AG08395 (cell line): ENCODE data around the gene FAM216B.
A peak's percentile ranks its signal among the peaks of the same experiment; 100 is the strongest.
"Not testable (repeated sequence)": the region's sequence is repeated elsewhere in the genome, so short reads cannot be mapped to it uniquely, and the experiment has no call there.

Source experiments
- DNase-seq: peaks from one replicate; pipeline ENCODE4 v3.0.0; 2012; ENCODE audit warnings: mixed read lengths, low spot score

FAM216B gene

DNA sequence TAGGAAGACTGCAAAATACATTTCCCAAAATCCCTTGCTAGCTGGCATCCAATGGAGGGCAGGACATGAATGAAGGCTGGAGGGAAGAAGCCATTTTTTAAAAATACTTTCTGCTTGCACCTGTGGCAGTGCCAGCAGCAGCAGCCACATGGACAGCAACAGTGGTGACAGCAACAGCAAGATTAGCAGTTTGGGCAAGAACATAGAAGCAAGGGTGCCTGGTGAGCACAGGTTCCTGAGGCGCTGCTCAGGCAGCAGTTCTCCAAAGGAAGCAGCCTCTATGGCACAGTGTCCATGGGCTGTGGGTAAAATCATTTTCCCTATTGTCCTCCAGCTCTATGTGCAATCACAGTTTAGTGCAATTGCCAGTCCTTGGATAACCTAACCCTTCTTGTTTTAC is 1.3 kb upstream of the FAM216B start:
- DNase-seq, result no peak

DNA sequence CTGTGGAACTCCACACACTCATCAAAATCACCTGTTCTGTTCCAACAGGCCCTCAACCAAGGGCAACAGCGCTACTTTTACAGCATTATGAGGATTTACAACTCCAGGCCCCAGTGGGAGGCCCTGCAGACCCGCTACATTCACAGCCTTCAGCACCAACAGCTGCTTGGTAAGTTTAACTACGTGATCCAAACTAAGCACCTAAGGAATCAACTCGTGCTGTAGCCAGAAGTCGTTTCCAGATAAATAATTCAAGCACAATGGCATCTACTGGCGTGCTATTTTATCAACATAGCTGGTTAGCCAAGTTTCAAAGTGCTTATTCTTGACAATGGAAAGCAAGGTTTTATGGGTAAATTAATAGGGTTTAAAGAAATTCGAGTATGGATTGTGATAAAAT is 5.3 kb downstream of the FAM216B start:
- no peak for DNase-seq

DNA sequence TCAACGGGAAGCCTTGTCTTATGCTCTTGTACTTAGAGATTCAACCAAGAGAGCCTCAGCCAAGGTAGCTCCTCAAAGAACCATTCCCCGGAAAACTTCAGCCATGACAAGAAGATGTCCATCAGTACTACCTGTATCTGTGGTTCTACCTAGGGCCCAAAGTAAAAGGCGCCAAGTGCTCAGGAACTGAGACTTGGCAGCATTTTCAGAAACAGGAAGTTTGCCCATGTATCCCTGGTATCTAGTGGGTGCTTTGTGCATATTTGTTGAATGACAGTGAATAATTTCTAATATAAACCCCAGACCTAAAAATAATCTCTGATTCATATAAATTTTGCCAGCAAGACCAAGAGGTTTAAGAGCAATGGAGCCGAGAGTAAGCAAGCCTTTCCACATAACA is 7.2 kb downstream of the FAM216B start:
- DNase-seq, result no peak

DNA sequence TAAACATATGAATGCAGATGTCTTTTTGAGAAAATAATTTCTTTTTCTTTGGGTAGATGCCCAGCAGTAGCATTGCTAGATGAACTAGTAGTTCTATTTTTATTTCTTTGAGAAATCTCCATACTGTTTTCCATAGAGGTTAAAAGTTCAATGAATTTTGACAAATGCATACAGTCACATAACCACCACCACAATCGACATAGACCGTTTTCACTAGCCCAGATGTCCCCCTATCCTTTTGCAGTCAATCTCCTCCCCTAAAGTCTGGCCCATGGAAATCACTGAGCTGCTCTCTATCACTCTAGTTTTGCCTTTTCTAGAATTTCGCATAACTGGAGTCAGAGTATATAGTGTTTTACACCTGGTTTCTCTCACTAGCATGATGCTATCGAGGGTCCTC is 10.8 kb downstream of the FAM216B start:
- no peak for DNase-seq

DNA sequence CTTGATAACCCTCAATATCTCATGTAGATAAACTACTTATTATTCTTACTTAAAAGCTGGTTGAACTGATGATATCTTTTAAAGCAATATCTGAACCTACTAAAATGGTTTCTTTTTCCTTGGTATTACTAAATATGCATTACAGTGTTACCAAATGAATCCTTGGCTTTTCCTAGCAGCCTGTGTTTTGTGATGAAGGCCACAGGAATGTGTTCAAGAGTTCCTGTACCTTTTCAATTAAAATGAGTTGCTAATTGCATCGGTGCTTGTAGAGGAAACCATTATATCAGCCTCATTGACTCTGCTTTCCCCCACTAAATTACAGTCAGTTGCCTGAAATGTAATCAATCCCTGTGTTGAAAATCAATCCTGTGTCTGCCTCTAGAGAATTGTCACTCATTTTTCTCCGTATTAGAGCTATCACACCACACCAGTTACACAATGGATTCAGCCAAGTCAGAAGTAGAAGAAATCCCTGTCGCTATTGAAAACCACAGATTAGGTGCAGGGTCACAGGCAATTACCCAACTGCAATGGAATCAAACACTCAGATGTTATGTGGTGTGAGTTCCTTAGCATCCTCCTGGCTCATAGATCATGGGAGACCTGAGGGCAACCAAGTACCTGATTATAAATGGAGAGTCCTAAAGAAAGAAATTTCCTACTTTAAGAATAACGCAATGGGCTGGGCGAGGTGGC is 13.3 kb downstream of the FAM216B start:
- DNase-seq, result no peak

DNA sequence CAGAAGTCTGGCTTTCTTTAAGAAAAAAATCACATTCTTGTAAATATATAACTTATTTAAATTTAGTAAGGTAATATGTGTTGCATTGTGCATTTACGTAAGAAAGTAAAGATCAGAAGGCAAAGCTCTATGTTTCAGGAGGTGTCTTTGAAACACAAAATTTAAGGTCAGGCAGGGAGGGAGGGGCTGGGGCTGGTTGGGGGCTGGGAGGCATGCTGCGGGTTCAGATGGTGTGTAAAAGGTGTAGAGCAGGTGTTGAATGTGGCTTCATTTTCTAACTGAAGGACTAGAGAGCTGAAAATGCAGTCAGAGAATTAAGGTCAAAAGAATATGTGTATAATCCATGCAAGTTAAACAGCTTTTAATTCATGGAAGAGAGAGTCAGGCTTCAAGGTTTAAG is 14.3 kb downstream of the FAM216B start:
- DNase-seq, result no peak

DNA sequence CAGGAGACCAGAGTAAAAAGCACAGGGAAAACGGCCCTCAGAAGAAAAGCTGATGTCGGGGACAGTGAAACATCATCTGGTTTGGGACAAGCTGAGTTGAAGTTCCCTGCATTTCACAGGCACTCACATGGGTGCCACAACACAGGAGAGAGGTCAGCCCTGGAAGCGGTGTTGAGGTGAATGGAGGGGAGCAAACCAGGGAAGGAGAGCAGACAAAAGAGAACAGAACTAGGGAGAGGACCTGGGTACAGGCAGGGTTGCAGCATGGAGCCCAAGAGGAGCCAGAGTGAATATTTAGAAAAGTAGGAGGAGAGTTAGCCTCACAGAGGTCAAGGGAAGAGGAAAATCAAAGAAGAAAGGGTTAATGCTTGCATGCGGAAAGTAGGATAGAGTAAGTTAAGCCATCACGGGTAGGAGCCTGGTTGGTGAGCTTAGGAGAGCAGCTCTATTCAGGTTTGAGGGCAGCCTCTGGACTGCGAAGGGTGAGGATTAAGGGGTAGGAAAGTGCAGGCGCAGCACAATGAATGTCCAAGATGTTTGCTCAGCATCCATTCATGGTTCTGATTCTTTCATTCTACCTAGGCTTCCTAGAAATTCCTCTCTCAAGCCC is 15.5 kb downstream of the FAM216B start:
- no peak for DNase-seq

DNA sequence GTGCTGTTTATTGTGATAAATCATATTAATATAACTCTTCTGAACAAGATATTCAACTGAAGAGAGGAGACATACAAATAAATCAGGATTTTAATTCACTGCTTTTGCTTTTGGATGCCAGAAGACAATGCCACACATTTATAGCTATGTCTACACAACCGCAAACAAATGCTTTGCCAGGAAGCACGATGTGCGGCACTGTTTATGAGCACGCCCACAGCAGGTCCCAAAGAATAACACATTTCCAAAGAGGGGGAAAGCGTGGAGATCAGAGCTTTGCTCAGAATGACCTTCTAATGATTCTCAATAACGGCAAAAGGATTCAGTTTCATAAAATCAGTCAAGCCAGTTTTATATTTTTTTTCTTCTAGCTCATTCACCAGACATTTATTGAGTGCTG is 16.7 kb downstream of the FAM216B start:
- DNase-seq, result peak; percentile 22

DNA sequence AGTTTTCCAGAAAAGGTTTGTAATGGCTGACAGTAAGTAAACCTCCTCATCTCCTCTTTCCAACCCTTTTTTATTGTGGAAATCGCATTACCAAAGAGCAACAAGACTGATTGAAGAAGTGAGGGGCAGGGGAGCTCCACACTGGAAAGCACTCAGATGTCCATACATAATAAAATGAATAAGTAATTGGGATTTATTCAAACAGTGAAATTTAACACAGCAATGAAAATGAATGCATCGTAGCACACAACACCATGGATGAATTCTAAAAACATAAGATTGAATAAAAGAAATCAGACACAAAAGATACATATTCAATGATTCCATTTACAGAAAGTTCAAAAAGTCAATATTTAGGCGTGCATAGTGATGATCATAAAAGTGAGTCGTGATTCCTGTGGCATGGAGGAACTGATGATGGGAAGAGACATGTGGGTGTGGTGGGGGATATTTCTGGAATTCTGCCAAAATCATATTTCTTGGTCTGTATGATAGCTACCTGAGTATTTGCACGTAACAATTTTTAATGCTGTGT is 18.8 kb downstream of the FAM216B start:
- DNase-seq, result no peak

DNA sequence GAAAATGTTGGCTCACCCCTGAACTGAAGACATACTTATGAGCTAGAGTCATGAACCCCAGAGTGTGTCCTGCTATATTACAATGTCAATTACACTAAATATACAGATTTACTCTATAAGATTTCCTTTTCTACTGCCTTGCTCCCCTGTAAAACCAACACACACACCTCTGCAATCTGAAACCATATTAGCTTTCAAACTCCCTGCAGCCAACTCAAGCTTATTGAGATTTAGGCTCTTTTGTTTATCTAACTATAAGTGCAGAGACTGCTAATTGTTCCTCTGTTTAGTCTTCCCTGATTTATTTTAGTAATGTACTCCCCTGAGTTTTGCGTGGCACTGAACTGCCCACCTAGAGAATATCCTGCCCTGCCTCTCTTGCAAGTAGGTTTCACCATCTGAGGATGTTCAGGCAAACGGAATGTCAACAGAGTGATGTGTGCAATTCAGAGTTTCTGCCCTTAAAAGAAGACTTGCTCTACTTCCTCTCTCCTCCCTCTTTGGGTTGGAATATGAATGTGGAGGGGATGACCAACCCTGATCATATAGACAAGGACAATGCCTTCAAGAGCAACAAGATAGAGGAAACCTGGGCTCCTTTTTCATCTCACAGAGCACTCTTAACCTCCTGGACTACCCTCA is 22.3 kb downstream of the FAM216B start:
- no peak for DNase-seq

DNA sequence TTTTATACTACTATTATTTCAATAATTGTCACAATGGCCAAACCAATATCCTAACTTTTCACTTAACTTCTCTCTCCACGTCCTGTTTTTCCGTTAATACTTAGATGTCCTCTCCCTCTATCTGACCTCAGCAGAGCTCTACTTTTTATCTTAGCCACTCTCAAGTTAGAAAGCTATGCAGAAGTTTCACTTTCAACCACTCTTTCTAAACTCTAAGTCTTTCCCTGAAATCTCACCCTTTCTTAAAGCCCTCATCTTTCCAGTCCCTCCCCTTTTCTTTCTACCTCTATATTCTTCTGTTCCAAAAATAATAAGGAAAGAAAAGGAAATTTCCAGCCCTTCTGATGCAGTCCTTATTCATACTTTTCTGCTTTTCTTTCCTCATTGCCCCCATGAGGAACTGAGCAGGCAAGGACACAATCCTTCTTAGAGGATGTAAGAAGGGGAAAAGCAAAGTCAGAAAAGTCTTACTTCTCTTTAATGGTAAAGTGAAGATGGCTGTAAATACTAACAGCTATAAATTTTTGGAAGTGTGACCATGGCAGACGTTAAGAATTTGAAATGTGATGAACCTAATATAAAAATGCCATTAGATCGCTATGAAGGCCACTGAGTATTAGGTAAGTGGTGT is 23.0 kb downstream of the FAM216B start:
- no peak for DNase-seq

DNA sequence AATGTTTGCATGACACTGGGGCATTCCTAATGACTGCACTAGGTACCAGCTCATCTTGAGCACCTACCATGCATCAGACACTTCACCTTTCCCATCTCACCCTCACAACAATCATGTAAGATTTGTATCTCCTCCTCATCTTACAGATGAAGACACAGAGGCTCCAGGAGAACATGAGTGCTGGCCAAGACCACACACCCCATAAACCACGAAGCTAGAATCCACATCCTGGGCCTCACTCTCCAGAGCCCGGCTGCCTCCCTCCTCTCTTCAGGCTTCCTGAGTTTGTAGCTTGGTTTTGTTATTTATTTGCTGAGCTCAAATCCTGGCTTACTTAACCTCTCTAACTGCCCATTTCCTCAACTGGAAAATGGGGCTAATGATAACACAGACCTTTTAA is 25.9 kb downstream of the FAM216B start:
- no peak for DNase-seq

DNA sequence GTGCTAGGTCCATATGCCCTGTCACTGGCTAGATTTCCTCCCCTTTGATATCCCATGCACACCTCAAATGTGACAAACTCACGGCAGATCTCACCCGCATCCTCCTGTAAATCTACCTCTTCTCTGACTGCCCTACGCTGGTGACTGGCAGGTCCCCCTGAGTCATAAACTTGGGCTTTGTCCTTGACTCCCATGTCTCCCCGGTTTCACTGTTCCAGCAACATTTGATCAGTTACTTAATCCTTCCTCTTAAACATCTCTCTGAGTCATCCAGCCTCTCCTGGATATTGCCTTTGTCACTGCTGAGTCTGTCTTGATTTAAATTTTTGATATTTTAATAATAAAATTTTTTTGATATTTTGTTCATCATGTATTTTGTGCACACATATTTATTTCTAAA is 26.5 kb downstream of the FAM216B start:
- peak; percentile 63 for DNase-seq

DNA sequence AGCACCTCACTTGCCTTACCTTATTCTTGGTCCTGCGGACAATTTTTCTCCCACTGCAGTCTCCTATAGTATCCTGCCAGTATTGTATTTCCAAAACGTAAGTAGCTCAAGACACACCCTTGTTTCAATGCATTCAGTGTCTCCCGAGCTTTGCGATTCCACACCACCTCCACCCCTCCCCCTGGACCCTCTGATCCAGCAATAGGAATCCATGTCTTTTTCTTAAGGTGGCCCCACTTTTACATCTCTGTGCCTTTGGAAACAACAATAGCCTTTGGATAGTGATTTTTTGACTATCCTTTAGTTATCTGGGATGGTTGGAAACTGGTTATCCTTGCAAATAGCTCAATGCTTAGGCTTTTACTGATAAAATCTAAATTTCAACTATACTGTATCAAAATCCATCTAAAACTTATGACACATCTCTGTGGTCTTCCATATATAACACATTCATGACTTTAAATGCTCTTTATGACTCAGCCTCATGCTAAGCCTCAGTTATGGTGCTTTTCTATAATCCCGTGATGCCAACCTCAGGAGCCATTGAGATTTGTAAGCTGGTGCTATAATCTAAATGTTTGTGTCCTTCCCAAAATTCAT is 27.1 kb downstream of the FAM216B start:
- no peak for DNase-seq

DNA sequence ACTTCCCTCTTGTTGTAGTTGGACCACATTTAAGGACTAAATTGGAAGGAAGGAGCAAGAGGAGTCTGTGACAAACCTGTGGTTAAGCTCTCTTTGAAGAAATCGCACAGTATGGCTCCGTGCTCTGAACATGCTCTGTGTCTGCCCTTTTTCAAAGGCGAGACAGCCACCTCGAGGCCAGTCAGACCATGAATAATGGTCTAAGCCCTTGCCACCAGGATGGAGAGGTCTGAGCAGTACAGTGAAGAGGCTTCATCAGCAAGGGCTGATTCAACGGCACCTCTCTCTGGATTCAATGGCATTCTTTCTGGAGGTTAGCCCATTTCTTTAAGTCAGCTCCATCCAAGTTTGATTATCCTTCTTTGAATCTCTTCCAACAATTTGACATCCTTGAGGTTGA is 30.9 kb downstream of the FAM216B start:
- no peak for DNase-seq

DNA sequence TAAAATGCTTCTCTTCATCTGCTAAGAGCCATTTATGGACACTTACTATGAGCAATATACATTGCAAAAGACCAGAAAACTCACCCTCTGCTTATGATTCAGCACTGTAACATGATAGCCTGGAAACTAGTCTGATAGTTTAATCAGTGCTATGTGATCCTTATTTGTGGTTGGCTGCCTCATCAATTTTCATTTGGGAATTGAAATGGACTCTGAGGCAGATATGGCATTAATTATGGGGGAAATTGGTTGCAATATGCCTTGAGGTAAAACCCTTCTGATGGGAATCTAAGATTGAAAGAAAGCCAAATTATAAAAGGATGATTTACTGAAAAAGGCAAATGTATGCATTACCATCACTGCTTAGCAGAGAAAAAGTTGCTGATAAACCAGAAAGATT is 33.5 kb downstream of the FAM216B start:
- peak; percentile 74 for DNase-seq

DNA sequence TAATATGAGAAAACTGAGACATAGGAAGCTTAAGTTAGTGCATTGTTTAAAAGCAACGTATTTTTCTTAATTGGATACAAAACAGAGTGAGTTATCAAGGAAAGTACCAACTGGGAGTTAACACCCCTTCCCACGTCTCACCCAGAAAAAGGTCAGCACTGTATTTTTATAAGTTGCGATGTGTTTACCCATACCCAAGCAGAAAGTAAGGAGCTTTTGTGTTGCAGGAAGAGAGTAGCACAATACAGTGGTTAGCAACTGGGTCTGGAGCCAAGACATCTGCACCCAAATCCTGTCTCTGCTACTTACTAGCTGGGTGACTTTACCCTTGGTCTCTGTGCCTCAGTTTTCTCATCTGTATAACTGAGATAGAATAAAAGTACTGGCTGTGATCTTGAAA is 34.3 kb downstream of the FAM216B start:
- no peak for DNase-seq

DNA sequence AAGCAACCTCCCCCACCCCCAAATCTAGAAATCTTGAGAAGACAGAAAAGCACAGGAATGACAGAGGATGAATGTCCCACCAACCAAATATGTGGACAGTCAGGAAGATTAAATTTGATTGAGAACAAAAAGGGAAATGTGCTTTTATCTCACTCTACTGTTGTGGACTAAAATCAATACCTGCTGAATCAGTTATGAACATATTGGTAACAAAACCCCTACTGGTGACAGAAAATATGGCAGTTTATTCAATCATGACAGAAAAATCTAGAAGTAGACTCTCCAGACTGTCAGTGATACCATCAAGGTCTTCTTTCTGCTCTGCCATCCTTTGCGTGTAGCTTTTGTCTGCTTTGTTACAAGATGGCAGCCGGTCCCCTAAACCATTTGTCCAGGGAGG is 35.2 kb downstream of the FAM216B start:
- DNase-seq, result no peak

DNA sequence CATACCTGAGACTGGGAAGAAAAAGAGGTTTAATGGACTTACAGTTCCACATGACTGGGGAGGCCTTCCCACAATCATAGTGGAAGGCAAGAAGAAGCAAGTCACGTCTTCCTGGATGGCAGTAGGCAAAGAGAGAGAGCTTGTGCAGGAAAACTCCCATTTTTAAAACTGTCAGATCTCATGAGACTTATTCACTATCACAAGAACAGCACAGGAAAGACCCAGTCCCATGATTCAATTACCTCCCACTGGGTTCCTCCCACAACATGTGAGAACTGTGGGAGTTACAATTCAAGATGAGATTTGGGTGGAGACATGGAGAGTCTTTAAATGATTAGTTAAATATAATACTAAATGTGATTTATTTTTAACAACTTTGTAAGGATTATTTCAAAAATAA is 38.3 kb downstream of the FAM216B start:
- not testable (repeated sequence) for DNase-seq

DNA sequence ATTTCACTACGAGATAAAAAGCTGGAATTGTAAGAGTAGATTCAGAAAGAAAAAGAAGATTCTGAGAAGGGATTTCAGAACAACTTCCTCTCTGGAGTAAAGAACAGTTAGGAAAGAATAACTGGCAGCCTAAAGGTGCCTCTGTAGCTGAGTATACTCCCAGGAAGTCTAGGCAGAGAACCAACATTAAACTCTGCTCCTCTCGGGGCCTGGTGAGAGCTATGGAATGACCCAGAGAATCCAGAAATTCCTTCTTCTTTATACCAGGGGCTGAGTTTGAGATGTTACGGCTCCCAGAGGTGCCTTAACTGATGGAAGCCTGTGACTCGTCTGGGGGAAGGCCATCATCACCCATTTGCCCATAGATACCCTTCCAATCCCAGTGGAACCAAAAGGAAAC is 39.1 kb downstream of the FAM216B start:
- DNase-seq, result no peak

DNA sequence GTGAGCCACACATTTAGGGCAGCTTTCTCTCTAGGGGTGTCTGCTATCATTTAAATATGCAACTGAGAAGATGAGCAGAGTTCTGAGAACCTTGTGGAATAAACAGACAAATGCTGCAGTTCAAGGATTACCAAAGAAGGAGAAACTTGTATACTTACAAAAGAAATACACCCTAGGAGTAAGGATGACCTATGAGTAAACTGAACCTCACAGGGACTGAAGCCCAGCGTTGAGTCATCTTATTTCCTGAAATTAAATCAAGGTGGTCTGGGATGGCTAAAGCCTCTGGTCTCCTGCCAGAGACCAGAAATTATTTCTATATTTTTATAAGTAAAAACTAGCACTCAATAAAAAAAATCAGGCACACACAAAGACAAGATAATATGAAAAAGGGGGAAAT is 40.1 kb downstream of the FAM216B start:
- DNase-seq, result peak; percentile 55

DNA sequence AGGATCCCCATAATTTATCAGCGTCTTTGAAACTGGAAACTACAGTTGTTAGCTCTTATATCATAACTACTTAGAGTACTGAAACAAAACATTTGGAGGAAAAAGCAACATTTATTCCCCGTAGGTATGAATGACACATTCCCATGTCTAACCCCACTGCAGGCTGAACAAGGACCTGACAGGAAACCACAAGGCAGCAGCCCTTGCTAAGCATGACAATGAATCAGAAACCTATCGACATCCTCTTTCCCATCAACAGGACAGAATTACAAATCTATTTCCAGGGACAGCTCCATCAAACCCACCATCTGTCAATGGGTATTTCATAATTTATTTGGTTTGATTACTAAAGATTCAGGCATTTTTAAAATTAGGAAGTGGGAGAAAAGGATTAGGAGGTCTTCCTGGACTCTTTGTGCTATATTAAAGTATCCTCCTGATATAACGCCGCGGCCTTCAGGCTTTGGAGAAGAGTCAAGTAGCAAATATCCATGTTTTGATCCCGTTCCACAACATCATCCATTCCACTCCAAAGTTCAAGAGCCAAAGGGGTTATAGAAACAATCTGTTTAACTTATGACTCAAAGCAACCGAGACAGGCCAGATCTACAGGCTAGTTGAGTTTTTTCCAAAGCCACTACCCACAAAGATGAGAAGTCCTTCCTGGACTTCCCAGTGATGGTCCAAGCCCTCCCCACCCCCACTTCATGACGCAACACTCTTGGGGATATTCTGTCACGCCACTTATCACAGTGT is 51.1 kb downstream of the FAM216B start:
- DNase-seq, result peak; percentile 87
